Activated CD8-positive, alpha-beta memory T cell treated with anti-CD3 and anti-CD28 coated beads for 48 hours (primary cell): Measurements from ENCODE around the gene SESTD1.

Experiments used
- DNase-seq, 3 experiments: peaks; one replicate each; pipeline ENCODE4 v3.0.0-alpha.2; 2020; ENCODE audit warnings: low read depth in 2 of 3, low spot score in 2 of 3

Gene SESTD1

GRCh38 chr2:179186126-179186525 is 78.5 kb downstream of the SESTD1 start:
- no peak for DNase-seq

GRCh38 chr2:179184610-179185009 is 80.0 kb downstream of the SESTD1 start:
- no peak for DNase-seq

DNA sequence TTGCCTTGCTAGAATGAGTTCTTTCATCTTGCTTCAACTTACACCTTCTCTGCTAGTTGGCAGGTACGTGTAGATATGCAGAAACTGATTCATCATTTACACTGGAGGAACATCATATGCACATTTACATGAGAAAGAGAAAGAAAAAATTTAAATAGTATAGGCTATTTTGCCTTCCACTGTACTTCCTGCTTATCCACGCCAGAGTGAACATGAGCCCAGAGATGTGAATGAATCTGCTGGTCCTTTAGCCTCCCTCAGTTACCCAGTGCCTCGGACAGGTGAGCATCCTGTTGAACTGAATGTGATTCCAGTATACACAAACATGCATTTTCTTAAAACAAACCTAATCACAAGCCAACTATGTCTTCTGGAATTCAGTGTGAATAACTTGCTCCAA is 83.6 kb downstream of the SESTD1 start:
- no peak for DNase-seq

DNA sequence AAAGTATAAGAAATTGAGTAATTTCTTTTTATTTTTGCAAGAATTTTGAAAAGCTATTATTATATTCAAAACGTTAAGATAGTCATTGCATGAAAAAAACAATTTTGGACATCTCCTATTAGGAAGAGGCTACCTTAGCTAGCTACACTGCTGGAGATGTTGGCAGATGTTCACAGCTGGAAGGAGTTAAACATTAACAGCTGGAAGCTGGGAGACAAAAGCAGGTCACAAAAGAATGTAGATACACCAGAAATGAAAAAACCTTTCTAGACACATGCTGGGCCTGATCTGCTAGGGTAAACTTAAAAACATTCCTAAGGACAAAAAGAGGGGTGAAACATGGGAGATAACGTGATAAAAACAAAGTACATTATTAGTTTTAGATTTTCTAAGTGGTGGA is 84.4 kb downstream of the SESTD1 start:
- DNase-seq = no peak

GRCh38 chr2:179179719-179180118 is 84.9 kb downstream of the SESTD1 start:
- DNase-seq = no peak

DNA sequence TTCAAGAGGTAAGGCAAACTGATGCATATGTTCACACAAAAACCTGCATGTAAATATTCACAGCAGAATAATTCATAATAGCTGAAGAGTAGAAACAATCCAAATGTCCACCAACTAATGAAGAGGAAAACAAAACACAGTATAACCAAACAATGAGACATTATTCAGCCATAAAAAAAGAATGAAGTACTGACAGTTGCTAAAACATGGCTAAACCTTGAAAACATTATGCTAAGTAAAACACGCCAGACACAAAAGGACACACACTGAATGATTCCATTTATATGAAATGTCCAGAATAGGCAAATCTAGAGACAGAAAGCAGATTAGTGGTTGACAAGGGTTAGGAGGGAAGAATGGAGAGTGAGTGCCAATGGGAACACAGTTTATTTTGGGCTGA is 86.9 kb downstream of the SESTD1 start:
- no peak for DNase-seq

- DNase-seq = no peak
These were observed 90.4 kb downstream of the SESTD1 start for GRCh38 chr2:179174240-179174639.

DNA sequence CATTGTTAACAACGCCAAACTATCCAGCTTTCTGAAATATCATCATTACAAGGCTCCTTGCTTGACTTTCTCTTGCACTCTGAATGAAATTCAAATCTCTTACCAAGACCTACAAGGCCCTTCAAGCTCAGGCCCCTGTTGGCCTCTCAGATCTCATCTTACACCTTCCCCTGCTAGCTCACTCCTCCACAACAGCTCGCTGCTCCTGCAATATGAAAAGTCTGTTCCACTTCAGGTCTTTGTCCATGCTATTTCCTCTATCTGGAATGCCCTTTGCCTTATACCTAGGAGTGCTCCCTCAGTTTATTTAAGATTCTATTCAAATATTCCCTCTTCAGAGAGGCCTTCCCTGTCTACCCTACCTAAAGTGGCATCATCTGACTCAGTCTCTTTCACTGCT is 91.7 kb downstream of the SESTD1 start:
- no peak for DNase-seq

- no peak for DNase-seq
These were observed 93.3 kb downstream of the SESTD1 start for GRCh38 chr2:179171371-179171770.

DNA sequence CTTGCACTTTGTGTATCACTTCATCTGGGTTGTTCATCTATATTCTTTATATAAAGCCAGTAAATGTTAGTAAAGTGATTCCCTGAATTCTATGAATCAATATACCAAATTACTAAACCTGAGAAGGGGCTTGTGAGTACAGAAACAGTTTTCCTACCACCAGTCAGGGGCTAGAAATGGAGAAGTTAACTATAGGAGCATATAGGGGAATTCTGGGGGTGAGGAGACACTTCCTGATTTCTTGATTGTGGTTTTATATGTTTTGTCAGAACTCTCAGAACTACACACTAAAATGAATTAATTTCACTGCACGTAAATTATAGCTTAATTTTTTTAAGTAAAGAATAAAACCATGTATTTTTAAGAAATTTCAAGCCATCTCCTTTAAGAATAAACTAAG is 93.7 kb downstream of the SESTD1 start:
- no peak for DNase-seq

GRCh38 chr2:179165356-179166000 is 99.2 kb downstream of the SESTD1 start:
- DNase-seq = no peak

DNA sequence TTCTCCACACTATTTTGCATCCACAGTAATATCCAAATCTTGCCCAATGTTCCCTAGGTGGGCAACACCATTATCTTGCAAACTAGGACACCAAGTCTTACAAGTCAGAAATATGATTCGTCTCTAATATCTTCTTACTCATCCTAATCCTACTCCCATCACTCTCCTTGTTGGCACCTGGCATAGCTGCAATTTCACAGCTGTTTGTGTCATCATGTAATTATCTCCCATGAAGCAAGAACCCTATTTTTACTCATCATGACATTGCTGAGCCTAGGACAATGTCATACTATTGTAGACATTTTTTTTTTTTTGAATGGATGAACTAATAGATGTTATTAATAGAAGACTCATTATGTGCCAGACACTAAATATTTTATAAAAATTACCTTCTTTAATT is 123.4 kb downstream of the SESTD1 start:
- DNase-seq = no peak

- DNase-seq = no peak
These were observed 124.1 kb downstream of the SESTD1 start for GRCh38 chr2:179140571-179140970.

- DNase-seq = no peak
These were observed 125.1 kb downstream of the SESTD1 start for GRCh38 chr2:179139506-179139905.

- DNase-seq = no peak
These were observed 127.4 kb downstream of the SESTD1 start for GRCh38 chr2:179137200-179137759.

GRCh38 chr2:179133016-179133415 is 131.6 kb downstream of the SESTD1 start:
- no peak for DNase-seq

GRCh38 chr2:179132076-179132475 is 132.6 kb downstream of the SESTD1 start:
- no peak for DNase-seq

DNA sequence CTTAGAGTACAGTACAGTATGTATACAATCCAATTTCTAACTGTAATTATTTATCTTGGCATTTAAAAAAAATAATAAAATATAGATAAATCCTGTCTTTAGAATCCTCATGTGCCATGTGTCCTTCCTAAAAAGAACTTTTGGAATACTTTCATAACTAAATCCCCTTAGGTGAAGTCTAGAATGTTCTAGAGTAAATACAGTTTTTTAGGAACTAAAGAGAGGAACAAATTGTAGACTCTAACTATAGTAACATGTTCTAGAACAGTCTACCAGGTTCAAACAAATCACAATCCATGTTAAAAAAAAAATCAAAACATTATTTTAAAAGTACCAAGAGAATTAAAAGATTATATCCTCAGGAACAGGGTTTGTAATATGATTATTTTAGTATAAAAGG is 134.1 kb downstream of the SESTD1 start:
- DNase-seq = no peak

DNA sequence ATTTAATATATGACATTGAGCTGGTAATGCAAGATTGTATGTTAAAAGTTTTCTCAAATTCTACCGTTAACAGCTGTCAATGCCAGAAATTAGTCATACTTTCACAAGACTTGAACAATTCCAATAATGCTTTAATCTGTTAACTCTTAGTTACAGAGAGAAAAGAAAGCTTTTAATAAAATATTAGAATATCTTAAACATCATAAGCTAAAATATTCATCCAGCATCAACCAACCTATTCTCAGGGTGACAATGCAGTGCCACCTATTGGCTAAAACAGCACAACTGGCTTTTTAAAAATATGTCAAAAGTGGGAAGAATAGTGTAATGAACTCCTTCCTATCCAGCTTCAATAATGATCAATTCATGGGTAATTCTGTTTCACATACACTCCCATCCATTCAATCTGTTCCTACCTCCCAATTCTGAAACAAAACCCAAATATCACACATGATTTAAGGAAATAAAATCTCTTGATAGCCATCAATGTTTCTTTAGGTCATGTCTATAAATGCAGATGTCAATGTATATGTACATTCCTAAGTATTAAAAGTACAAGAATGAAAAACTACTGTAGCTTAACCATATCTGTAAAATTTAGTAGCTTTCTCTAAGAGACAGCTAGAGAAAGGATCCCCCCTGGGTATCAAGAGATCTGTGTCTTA is 134.9 kb downstream of the SESTD1 start:
- DNase-seq = no peak

DNA sequence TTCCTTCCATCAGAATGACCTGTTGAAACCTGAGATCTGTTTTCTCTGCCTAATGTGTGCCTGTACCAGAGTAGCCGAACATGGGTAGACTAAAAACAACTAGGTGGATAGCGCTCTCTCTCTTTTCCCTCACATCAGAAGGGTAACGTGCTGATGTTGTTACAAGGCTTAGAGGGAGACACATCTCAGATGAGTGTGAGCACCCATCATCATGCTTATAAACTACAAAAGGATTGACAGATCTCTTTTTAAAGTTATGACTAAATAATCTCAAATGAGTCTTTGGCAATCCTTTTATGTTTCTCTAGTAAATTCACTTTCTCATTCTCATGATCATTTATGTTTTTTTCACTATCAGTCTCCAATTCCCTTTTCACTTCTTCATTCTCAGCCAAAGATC is 139.2 kb downstream of the SESTD1 start:
- DNase-seq = no peak

DNA sequence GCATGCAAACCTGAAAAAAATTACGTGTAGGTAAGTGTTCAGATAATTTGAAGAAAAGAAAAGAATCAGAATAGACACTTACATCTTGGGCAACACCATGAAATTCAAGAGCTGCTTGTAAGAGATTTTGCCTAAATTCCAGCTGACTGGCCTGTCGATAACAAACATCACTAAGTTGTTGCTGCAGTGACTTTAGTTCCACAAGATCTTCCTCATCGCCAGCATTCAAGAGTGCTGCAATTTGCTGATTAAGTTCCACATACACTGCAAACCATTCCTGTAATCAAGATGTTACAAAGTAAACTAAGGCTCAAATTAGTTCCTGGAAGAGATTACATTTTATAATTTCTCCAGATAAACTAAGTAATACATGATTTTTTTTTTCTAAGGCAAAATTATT is 140.3 kb downstream of the SESTD1 start:
- DNase-seq = no peak

DNA sequence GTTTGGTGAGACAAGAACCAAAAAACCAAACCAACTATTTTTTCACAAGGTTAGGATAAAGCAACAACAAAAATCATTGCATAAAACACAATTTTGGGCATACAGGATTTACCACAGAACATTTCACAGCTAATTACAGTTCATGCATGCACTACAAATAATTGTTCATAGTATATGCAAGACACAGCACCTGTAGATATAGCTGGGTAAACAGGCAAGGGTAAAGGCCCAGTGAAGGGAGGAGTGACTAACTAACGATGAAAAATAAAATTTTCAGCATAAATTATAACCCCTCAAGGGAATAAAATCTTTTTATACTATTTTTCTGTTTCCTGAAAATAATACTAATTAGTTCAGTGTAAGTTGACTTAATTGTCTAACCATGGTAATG is 141.4 kb downstream of the SESTD1 start:
- DNase-seq = no peak

- DNase-seq = no peak
These were observed 156.9 kb downstream of the SESTD1 start for GRCh38 chr2:179107737-179108136.
